ENCODE data around the gene BHLHA9. TPM values are rescaled to one million over a fixed set of nuclear protein-coding genes. Genes with fewer than 3 reads are reported as not detected.
A peak's percentile ranks its signal among the peaks of the same experiment; 100 is the strongest.

Gene BHLHA9
- total and polyA plus RNA-seq, 2 experiments from 2014 or later, result not detected

- Histone ChIP-seq H3K79me2 (no peaks in the 10 kb centered on the region), H3K27ac (no peak overlapping the region), H3K4me3 (peak overlapping the region; percentile 27), H3K4me1 (ENCODE audit: insufficient read depth) (peaks cover 13% of the 10 kb centered on the region), H3K27me3 (peaks cover 49% of the 10 kb centered on the region), H3K36me3 (replicated peaks; ENCODE audit: insufficient read depth, low read depth) (no peaks in the 10 kb centered on the region), H3K4me2 (peak overlapping the region; percentile 96), H3K9me2 (replicated peaks; ENCODE audit: insufficient read depth) (no peaks in the 10 kb centered on the region), H2AFZ (peak overlapping the region; percentile 75), H4K20me1 (ENCODE audit: insufficient read depth, poor library complexity, severe bottlenecking) (no peaks in the 10 kb centered on the region), H3K9me3 (ENCODE audit: low read depth) (no peaks in the 10 kb centered on the region)
- no peak for DNase-seq (ENCODE audit: low spot score)
- 56% methylated on average over 34 of the region's 51 CpGs for WGBS (ENCODE audit: low lambda C conversion rate, missing lambda C conversion rate)
- TF ChIP-seq CTCF (IDR thresholded peaks at IDR 0.05; ENCODE audit: poor library complexity) (no peak), EZH2phosphoT487 (IDR thresholded peaks at IDR 0.05; ENCODE audit: low read depth, severe bottlenecking, unreplicated experiment) (no peak), EZH2 (IDR thresholded peaks at IDR 0.05; ENCODE audit: borderline replicate concordance) (peak; percentile 14)
Measured at GRCh38 chr17:1229900-1230501, 40.2 kb upstream of the BHLHA9 start.

GRCh38 chr17:1231456-1231855 lies 38.8 kb upstream of the BHLHA9 start:
- Histone ChIP-seq H3K9me2 (replicated peaks; ENCODE audit: insufficient read depth) (no peaks in the 10 kb centered on the region), H3K27me3 (peaks cover 44% of the 10 kb centered on the region), H4K20me1 (ENCODE audit: insufficient read depth, poor library complexity, severe bottlenecking) (no peaks in the 10 kb centered on the region), H3K4me3 (no peak overlapping the region), H3K4me1 (ENCODE audit: insufficient read depth) (peaks cover 13% of the 10 kb centered on the region), H3K27ac (no peak overlapping the region), H3K79me2 (no peaks in the 10 kb centered on the region), H3K4me2 (no peak overlapping the region), H3K36me3 (replicated peaks; ENCODE audit: insufficient read depth, low read depth) (no peaks in the 10 kb centered on the region), H3K9me3 (ENCODE audit: low read depth) (no peaks in the 10 kb centered on the region), H2AFZ (no peak overlapping the region)
- WGBS (ENCODE audit: low lambda C conversion rate, missing lambda C conversion rate), result 84% methylated on average over 12 of the region's 12 CpGs
- no peak for DNase-seq (ENCODE audit: low spot score)
- TF ChIP-seq EZH2phosphoT487 (IDR thresholded peaks at IDR 0.05; ENCODE audit: low read depth, severe bottlenecking, unreplicated experiment) (no peak), CTCF (IDR thresholded peaks at IDR 0.05; ENCODE audit: poor library complexity) (no peak), EZH2 (IDR thresholded peaks at IDR 0.05; ENCODE audit: borderline replicate concordance) (no peak)

- no peak for TF ChIP-seq EZH2phosphoT487 (IDR thresholded peaks at IDR 0.05; ENCODE audit: low read depth, severe bottlenecking, unreplicated experiment)
- no peak for TF ChIP-seq CTCF (IDR thresholded peaks at IDR 0.05; ENCODE audit: poor library complexity)
- no peak for TF ChIP-seq EZH2 (IDR thresholded peaks at IDR 0.05; ENCODE audit: borderline replicate concordance)
- peaks cover 35% of the 10 kb centered on the region for H3K27me3 ChIP-seq
- no peaks in the 10 kb centered on the region for H3K79me2 ChIP-seq
- no peaks in the 10 kb centered on the region for H4K20me1 ChIP-seq (ENCODE audit: insufficient read depth, poor library complexity, severe bottlenecking)
- H3K4me3 ChIP-seq, result no peak overlapping the region
- no peak overlapping the region for H3K4me2 ChIP-seq
- no peak for DNase-seq (ENCODE audit: low spot score)
- H2AFZ ChIP-seq, result no peak overlapping the region
- no peak overlapping the region for H3K27ac ChIP-seq
- 81% methylated on average over 8 of the region's 8 CpGs for WGBS (ENCODE audit: low lambda C conversion rate, missing lambda C conversion rate)
- no peaks in the 10 kb centered on the region for H3K9me2 ChIP-seq (replicated peaks; ENCODE audit: insufficient read depth)
- no peaks in the 10 kb centered on the region for H3K36me3 ChIP-seq (replicated peaks; ENCODE audit: insufficient read depth, low read depth)
- peaks cover 13% of the 10 kb centered on the region for H3K4me1 ChIP-seq (ENCODE audit: insufficient read depth)
- no peaks in the 10 kb centered on the region for H3K9me3 ChIP-seq (ENCODE audit: low read depth)
Measured at GRCh38 chr17:1232331-1232730, 37.9 kb upstream of the BHLHA9 start.
